SKM-1 treated with dmso at 0.1 percent for 144 hours (cell line): ENCODE data around the gene ARHGAP28.

Source experiments
- DNase-seq: peaks from one replicate; lab custom pipeline; 2025; ENCODE audit not compliant: unreplicated experiment; lab: John Stamatoyannopoulos, UW

The ARHGAP28 gene

GRCh38 chr18:6730416-6731221 lies 1.1 kb downstream of the ARHGAP28 start:
- no peak for DNase-seq

GRCh38 chr18:6731222-6731596 lies 1.7 kb downstream of the ARHGAP28 start:
- DNase-seq: no peak

- DNase-seq: no peak
Measured at GRCh38 chr18:6732952-6733351, 3.4 kb downstream of the ARHGAP28 start.

- DNase-seq: no peak
Measured at GRCh38 chr18:6733758-6734157, 4.2 kb downstream of the ARHGAP28 start.

- DNase-seq: no peak
Measured at GRCh38 chr18:6734726-6735430, 5.4 kb downstream of the ARHGAP28 start.

- no peak for DNase-seq
Measured at GRCh38 chr18:6737833-6738232, 8.3 kb downstream of the ARHGAP28 start.

- no peak for DNase-seq
Measured at GRCh38 chr18:6738622-6739021, 9.1 kb downstream of the ARHGAP28 start.

GRCh38 chr18:6741232-6741663 lies 11.7 kb downstream of the ARHGAP28 start:
- DNase-seq: no peak

- DNase-seq: no peak
Measured at GRCh38 chr18:6741786-6742185, 12.3 kb downstream of the ARHGAP28 start.

- no peak for DNase-seq
Measured at GRCh38 chr18:6743999-6744398, 14.5 kb downstream of the ARHGAP28 start.

GRCh38 chr18:6744816-6745455 lies 15.4 kb downstream of the ARHGAP28 start:
- DNase-seq: no peak

- no peak for DNase-seq
Measured at GRCh38 chr18:6745504-6746031, 16.1 kb downstream of the ARHGAP28 start.

GRCh38 chr18:6746386-6746960 lies 17.0 kb downstream of the ARHGAP28 start:
- no peak for DNase-seq

GRCh38 chr18:6747646-6748045 lies 18.1 kb downstream of the ARHGAP28 start:
- DNase-seq: no peak

GRCh38 chr18:6748241-6748640 lies 18.7 kb downstream of the ARHGAP28 start:
- no peak for DNase-seq

- no peak for DNase-seq
Measured at GRCh38 chr18:6750411-6750810, 20.9 kb downstream of the ARHGAP28 start.

- DNase-seq: no peak
Measured at GRCh38 chr18:6751222-6751621, 21.7 kb downstream of the ARHGAP28 start.

GRCh38 chr18:6752202-6752860 lies 22.8 kb downstream of the ARHGAP28 start:
- no peak for DNase-seq

GRCh38 chr18:6755107-6755506 lies 25.6 kb downstream of the ARHGAP28 start:
- DNase-seq: no peak

- no peak for DNase-seq
Measured at GRCh38 chr18:6757931-6758330, 28.4 kb downstream of the ARHGAP28 start.

GRCh38 chr18:6759579-6759978 lies 30.1 kb downstream of the ARHGAP28 start:
- DNase-seq: no peak
